GM12801 (cell line): ENCODE results near the gene B9D2.

ENCODE experiments used
- CTCF ChIP-seq: IDR thresholded peaks from one replicate; pipeline ENCODE4 v1.5.1; 2011; ENCODE audit warnings: control low read depth; ENCODE audit not compliant: insufficient read length; ENCODE audit errors: extremely low read depth

The B9D2 gene

GRCh38 chr19:41407271-41407670 lies 43.3 kb upstream of the B9D2 start:
- TF ChIP-seq CTCF, result no peak

- TF ChIP-seq CTCF, result no peak
These were observed 41.8 kb upstream of the B9D2 start for GRCh38 chr19:41405776-41406175.

GRCh38 chr19:41403181-41403970 lies 39.4 kb upstream of the B9D2 start:
- TF ChIP-seq CTCF, result no peak

GRCh38 chr19:41402010-41402409 lies 38.1 kb upstream of the B9D2 start:
- TF ChIP-seq CTCF, result no peak

GRCh38 chr19:41401483-41401882 lies 37.5 kb upstream of the B9D2 start:
- no peak for TF ChIP-seq CTCF

GRCh38 chr19:41399525-41399924 lies 35.6 kb upstream of the B9D2 start:
- TF ChIP-seq CTCF, result no peak

- TF ChIP-seq CTCF, result no peak
These were observed 35.1 kb upstream of the B9D2 start for GRCh38 chr19:41399091-41399490.
